HG02798 (cell line): ENCODE results near the gene TXNRD1.

ENCODE experiments used
- ATAC-seq: cut with Tn5 transposase; IDR thresholded peaks from one replicate; pipeline ENCODE4 v1.9.1; 2021; ENCODE audit warnings: mild to moderate bottlenecking; ENCODE audit not compliant: unreplicated experiment, poor library complexity

TXNRD1 gene

DNA sequence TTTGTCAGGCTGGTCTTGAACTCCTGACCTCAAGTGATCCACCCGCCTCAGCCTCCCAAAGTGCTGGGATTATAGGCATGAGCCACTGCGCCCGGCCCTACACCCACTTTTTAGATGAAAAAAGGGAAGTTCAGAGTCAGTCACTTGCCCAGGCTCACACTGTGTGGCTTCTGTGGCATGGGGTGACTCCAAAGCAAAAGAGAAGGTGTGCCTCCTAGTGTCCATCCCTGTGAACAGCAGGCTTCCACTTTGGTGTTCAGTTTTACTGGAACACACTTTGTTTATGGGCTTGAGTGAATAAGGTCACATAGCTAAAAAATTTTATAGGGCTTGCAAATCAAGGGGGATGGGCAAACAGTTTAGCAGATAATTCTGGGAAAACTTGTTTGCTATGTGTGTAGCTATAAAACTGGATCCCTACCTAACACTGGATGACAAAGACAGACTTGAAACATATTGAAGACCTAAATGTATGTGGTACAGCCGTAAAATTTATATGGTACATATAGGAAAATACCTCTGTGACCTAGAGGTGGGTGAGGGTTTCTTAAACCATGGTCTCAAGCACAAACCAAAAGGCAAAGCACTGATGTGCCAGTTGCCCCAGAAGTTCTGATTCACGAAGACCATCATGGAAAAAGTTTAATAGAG lies 142.9 kb downstream of the TXNRD1 start:
- ATAC-seq = peak; percentile 79

DNA sequence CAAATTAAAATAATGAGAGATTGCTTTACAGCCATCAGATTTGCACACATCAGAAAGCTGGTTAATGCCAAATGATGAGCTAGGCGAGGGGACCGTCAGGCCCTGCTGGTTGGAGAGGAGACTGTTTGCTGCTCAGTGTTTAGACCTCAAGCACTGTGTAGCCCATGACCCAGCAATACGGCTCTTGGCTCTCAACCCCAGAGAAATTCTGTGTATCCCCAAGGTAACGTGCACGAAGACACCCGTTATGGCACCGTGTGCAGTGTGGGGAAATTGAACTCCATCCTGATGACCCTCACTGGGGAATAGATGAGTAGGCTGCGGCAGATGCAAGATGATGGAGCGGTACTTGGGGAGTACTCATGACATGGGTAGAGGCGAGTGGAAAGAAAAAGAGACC lies 143.6 kb downstream of the TXNRD1 start:
- no peak for ATAC-seq

DNA sequence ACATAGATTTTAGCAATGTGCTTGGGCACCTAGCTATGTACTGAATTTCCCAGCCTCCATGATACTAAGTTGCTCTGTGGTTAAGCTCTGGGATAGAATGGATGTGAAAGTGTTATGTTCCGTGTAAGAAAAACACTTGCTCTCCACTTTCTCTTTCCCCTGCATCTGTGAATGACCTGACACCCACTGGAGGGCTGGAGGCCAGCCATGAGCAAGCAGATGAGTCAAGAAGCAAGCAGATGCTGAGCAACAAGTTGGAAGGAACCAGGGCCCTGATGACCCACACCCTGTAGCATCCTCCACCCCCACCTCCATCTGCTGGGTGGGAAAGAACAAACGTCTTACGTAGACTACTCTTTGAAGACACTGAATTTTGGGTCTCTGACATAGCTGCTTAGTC lies 144.6 kb downstream of the TXNRD1 start:
- no peak for ATAC-seq

DNA sequence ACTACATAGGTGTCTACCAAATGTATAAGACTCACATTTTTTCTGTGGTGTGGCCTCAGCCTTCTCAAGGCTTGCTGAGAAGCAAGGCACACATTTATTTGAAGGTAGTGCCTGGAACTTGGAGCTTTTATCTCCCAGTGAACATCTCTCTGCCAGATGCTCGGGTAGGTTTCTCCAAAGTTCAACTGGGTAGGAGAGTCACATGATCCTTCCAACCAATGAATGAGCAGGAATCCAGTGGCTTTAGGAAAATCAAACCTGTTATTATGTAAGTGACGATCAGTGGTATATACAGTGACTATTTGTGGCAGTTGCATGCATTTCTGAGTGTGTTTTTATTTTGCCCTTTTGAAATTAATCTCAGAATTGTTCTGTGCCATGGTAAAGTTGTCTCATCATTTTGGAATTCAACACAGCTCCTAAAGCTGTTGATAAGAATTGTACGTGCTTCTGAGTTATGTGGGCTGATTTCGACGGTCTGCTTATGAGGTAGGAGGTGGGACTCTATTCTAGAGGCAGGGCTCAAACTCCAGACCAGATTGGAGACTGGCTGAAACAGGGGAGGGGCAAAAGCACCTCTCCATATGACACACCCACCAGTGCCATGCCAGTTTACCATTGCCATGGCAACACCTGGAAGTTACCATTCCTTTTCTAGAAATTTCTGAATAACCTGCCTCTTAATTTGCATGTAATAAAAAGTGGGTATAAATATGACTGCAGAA lies 145.6 kb downstream of the TXNRD1 start:
- no peak for ATAC-seq

DNA sequence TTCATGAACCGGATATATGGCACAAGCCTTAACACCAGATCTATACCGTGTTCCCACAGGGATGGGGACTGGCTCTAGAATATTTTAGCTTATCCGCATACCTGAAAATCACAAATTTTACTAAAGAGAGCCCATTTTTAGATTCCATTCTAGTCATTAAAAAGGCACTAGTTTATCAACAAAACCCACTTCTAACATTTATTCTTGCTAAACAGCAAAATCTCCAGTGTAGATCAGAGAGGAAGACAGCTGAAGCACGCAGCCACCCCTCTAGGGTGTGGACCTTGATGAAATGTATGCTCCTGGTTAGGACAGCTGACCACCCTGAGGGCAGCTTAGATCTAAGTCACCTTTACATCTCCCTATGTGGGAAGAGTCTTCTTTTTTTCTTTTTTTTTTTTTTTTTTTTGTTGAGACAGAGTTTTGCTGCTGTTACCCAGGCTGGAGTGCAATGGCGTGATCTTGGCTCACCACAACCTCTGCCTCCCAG lies 150.4 kb downstream of the TXNRD1 start:
- ATAC-seq = no peak

DNA sequence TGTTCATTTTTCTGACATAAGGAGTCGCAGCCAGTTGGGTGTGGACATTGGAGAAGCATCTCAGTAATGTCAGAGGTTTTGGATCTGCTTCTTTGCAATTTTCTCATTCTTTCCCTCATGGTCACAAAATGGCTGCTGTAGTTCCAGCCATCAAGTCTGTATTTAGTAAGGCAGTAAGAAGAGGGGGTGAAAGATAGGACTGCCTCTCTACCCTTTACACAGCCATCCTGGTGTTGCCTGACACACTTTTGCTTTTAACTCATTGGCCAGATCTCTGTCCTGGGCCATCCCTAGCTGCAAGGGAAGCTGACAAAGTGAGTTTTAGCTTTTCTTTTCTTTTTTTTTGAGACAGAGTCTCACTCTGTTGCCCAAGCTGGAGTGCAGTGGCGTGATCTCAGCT lies 154.1 kb downstream of the TXNRD1 start:
- ATAC-seq = no peak

DNA sequence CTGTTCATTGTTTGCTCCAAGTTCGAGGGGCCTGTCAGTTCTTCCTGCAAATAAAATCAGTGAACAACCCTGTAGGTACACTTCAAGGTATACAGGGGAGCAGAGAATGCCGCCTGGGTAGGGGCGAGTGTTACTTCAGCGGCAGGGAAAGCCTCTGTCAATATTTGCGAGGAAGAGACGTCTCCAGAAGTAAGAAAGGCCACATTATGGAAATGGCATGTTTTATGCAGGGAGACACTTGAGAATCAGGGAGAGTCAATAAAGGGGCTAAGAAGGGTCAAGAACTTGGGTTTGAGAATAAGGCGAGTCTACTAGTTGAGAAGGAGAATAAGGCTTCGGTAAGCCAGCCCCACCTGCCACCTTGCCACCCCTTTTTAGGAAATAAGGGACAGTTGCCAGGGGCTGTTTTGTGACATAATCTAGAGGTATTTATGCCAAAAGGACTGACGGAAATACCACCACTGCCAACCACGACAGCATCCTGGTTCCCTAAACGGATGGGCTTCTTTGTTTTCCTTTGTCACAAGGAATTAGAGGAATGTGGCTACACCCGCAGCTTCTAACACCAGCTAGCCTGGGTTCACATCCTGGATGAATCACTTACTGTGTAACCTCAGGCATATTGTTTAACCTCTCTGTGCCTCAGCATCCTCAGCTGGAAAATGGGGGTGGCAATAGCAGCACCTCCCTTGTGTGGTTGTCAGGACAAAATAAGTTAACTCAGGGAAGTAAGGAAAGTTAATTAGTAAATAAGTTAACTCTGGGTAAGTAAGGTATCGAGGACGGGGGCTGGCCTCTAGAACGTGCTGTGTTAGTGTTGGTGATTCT lies 155.7 kb downstream of the TXNRD1 start:
- no peak for ATAC-seq

DNA sequence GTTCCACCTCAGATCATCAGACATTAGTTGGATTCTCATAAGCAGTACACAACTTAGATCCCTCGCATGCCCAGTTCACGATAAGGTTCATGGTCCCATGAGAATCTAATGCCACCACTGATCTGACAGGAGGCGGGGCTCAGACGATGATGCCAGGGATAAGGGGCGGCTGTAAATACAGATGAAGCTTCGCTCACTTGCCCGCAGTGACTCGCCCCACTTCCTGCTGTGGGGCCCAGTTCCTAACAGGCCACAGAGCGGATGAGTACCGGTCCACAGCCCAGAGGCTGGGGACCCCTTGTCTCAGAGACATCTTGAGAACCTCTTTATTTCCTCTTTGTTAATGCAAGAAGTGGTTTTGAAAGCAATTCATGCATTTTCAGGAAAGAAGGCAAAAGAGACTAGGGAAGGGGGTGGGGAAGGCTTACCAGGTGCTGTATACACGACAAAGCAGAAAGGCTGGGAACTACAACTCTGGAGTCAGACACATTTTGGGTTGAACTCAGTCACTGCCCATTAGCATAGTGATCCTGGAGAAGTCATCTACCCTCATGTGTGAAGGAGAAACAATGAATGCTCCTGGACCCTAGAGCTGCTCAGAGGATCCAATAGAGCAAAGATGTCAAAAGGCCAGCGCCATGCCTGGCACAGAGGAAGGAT lies 156.6 kb downstream of the TXNRD1 start:
- ATAC-seq = no peak

DNA sequence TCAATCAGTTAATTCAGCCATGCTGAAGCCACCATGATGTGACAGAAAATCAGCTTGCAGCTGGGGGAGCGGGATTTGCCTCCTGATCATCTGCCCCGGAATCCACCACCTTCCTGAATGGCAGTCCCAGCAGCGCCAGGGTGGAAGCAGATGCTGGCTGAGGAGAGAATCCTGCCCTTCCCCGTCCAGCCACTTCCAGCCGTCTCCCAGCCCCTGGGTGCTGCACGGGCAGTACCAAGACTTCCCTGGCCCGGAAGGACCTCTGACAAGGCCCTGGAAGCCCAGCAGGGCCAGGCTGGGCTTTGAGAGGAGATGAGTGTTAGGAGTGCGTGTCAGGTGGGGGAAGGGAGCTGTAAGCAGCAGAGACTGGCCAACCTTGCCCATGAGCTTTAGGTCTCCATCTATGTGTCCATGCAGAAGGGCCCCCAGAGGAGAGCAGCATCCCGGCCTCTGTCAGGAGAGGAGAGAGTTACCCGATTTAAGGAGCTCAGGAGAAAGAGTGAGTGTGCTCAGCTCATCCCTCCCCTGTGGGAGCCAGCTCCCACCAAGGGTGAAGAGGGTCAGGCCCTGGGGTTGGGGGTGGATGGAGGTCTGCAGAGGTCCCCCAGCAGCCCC lies 157.2 kb downstream of the TXNRD1 start:
- ATAC-seq = no peak

DNA sequence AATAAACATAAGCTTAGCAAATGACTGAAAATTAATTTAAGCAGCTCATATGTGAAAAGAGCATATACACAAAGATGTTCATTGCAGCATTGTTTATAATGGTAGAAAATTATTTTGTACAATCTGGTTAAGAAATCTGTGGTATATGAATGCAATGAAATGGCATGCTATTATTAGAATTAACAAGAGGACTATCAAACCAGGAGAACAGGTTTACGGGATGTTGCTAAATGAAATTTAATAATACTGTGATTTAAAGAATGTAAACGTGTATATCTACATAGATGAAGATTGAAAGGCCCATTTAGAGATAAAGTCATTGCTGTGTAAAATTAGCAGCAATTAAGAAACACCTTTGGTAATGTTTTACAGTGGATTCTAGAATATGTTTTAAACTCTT lies 158.5 kb downstream of the TXNRD1 start:
- no peak for ATAC-seq

DNA sequence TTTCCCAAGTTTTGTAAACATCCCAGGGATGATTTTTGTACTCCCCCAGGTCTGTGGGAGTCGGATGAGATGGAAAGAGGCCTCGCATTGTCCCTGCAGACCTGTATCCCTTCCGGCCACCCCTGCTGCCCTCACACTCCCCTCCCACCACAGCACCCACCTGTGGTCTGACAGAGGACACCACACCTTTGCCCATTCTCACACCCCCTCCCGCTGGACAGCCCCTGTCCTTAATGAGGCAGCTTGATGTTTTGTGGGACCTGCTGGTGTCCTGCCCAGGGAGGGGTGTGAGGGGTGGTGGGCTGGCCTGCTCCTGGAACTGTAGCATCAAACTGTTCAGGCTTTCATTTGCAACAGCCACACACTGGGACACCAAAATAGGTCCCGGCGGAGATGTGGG lies 159.2 kb downstream of the TXNRD1 start:
- no peak for ATAC-seq

DNA sequence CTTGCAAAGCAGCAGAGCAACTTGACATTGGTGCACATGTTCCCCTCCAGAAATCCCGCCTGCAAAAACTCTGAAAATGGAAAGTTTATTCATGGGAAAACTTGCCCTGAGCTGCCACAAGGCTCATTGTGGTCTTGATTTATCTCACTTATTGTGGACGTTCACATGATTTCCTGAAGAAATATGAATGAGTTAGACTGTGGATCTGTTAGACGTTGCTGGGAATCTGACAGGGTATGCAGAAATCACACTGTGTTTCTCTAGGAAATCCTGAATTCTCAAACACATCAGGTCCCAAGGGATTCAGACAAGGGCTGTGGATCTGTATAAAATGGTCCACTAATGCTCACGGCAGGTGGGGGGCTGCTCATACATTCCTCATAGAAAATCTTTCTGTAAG lies 160.2 kb downstream of the TXNRD1 start:
- no peak for ATAC-seq

DNA sequence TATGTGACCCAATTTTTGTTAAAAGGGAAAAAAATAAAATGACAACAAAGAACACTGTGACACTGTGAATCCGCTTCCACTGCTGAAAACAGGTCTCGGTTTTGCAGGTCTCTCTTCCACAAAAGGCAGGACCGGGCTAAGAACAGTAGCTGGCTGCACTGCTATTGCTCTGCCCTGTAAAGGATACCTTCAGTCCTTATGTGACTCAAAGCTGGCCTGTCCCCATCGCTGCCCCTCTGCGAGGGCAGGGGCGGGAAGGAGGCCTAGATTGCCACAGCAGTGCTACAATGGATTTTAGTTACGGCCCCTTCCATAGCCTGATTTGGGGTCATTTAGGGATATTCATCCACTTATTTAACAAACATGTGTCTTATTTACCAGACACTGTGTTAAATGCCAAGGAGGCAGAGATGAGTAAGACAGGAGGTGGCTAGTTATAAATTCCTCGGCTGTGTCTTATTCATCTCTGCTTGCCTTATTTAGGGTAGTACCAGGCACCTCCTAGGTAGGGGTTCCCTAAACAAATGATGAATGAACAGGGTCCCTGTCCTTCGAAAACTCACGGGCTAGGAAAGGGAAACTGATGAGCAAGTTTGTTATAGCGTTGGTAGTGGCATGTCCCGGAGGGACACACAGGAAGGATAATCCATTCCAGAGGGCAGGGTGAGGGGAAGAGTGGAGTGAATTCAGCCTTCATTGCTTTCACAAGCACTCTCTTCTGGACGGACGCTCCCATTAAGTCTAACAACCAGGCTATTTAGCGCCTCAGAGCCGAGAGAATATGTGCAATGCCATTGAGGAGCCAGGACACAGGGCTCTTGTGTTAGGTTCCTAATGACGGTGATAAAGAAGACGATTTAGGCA lies 161.3 kb downstream of the TXNRD1 start:
- no peak for ATAC-seq

DNA sequence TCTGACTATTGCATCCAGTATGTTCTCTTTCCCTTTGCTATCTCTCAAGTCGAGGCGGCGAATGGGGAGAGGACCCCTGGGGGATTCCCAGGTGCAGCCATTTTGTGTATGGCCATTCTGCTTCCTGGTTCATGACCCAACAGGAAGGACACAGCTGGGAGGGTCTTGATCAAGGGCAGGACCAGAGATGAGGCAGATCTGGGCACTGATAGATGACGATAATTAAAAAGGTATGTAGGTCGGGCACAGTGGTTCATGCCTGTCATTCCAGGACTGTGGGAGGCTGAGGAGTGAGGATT lies 161.9 kb downstream of the TXNRD1 start:
- no peak for ATAC-seq

DNA sequence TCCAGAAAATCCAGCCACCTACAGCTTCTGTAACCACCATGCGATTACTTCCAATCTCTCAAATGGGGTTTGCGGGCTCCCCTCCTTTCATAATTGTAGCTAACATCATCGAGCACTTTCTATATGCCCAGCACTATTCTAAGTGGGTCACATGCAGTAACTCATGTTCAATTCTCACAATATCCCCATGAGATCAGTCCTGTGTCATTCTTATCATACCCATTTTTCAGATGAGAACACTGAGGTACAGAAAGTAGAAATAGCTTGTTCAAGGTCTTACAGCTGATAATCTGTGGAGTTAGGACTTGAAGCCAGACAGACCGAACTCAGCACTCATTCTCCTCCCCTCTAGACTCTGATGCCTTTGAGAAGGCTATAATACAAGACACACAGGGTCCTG lies 162.8 kb downstream of the TXNRD1 start:
- ATAC-seq = no peak

DNA sequence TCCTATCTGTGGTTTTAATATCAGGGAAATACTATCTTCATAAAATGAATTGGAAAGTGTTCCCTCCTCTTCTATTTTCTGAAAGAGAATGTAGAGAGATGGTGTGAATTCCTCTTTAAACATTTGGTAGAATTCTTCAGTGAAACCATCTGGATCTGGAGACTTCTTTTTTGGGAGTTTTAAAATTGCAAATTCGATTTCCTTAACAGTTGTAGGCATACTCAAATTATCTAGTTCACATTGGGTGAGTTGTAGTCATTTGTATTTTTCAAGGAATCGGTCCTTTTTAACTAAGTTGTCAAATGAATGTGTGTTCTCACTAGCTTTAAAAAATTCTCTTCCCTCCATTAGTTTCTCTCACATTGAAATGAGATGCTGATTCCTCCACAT lies 165.8 kb downstream of the TXNRD1 start:
- ATAC-seq = no peak

DNA sequence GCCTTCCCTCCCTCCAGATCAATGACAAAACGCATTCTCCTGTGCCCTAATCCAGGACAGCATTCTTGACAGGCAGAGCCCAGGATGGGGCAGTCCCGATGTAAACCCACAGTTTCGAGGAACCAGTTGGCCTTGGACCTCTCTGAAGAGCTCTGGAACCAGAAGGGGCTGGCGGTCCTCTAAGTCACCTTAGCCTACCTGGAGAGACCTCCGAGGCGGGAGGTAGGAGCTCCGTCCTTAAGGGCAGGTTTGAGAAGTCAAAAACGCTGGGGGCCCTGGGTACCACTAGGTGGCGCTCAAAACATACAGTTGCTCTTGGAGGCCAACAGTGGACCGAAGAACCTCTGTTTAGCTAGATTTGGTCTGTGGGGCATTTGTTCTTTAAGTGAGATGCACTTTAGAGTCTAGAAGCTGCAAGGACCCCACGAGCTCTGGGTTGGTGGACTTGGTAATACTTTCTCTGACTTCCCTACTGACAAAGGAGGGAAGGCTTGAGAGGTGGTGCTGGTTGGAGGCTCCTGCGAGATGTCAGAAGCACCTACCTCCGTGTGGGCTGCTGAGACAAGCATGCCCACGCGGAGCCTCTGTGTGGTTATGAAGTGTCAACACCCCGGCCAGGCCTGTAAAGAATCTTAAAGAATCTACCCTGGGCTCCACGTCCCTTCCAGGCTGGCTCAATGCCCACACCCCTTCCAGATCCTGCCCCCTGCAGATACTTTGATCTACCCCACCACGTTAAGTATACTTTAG lies 166.3 kb downstream of the TXNRD1 start:
- peak; percentile 68 for ATAC-seq

DNA sequence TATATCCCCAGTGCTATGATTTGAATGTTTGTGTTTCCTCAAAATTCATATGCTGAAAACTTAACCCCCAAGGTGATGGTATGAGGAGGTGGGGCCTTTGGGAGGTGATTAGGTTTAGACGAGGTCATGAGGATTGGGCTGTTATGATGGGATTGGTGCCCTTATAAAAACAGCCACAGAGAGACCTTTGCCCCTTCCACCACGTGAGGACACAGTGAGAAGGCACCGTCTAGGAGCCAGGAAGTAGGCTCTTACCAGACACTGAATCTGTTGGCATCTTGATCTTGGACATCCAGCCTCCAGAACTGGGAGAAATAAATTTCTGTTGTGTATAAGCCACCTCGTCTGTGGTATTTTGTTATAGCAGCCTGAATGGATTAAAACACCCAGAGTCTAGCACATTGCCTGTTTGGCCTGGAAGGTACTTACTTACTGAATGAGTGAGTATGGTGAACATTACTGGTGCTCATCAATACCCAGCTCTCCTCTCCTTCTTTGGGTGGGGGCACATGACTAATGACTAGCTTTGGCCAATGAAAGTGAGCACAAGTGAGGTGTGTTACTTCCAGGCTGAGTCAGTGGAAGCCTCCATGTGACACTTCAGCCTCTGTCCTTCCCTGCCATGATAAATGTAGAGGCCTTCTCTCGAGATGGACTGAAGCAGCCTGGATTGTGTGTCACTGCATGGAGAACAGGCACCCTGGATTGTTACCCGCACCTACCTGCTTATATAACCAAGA lies 168.7 kb downstream of the TXNRD1 start:
- no peak for ATAC-seq
